ENCODE results near the gene GAGE1. TPM values are rescaled to one million over a fixed set of nuclear protein-coding genes. Genes with fewer than 3 reads are reported as not detected.
"Not testable (repeated sequence)": the region's sequence is repeated elsewhere in the genome, so short reads cannot be mapped to it uniquely, and the experiment has no call there.

The GAGE1 gene, protein sequence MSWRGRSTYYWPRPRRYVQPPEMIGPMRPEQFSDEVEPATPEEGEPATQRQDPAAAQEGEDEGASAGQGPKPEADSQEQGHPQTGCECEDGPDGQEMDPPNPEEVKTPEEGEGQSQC
- not detected in 2 replicates for total RNA-seq

DNA sequence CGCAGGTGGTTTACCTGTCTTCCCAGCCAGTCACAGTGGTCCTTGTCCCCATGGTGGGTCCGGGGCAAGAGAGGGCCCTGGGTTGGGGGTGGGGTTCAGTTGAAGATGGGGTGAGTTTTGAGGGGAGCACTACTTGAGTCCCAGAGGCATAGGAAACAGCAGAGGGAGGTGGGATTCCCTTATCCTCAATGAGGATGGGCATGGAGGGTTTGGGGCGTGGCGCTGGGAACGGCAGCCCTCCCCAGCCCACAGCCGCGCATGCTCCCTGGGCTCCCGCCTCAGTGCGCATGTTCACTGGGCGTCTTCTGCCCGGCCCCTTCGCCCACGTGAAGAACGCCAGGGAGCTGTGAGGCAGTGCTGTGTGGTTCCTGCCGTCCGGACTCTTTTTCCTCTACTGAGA, at the start of gene GAGE1:
Gene GAGE1 (plus strand): TSS at position 301 of the 400 bp plus-strand sequence. CDS start 1,155 bp downstream, outside the sequence.
- not testable (repeated sequence) for DNase-seq

GRCh38 chrX:49550989-49551388, 47.8 kb upstream of the GAGE1 start, which contains the start of gene GAGE12E:
Gene GAGE12E (plus strand): TSS chrX:49551289. CDS start chrX:49552444, 1,155 bp downstream.
- not testable (repeated sequence) for DNase-seq

DNA sequence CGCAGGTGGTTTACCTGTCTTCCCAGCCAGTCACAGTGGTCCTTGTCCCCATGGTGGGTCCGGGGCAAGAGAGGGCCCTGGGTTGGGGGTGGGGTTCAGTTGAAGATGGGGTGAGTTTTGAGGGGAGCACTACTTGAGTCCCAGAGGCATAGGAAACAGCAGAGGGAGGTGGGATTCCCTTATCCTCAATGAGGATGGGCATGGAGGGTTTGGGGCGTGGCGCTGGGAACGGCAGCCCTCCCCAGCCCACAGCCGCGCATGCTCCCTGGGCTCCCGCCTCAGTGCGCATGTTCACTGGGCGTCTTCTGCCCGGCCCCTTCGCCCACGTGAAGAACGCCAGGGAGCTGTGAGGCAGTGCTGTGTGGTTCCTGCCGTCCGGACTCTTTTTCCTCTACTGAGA, 38.3 kb upstream of the GAGE1 start, which contains the start of gene GAGE12F:
Gene GAGE12F (plus strand): TSS at position 301 of the 400 bp plus-strand sequence. CDS start 1,155 bp downstream, outside the sequence.
- not testable (repeated sequence) for DNase-seq

- not testable (repeated sequence) for DNase-seq
Measured at GRCh38 chrX:49568728-49569127, 30.1 kb upstream of the GAGE1 start.

DNA sequence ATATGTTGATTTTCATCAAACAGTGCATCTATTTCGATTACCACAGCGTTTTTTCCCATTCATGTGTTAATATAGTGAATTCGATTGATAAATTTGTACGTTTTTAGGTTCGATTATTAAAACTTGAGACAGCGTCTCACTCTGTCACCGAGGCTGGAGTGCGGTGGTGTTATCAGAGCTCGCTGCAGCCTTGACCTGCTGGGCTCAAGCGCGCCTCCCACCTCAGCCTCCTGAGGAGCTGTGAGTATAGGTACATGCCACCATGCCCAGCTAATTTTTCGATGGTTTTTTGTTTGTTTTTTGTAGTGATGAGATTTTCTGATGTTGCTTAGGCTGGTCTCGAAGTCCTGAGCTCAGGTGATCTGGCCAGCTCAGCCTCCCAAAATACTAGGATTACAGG, 29.7 kb upstream of the GAGE1 start:
- DNase-seq = not testable (repeated sequence)

- DNase-seq = not testable (repeated sequence)
Measured at GRCh38 chrX:49570100-49570499, 28.7 kb upstream of the GAGE1 start, which contains the start of gene GAGE12G. Gene GAGE12G (plus strand): TSS chrX:49570400. CDS start chrX:49571555, 1,155 bp downstream.

DNA sequence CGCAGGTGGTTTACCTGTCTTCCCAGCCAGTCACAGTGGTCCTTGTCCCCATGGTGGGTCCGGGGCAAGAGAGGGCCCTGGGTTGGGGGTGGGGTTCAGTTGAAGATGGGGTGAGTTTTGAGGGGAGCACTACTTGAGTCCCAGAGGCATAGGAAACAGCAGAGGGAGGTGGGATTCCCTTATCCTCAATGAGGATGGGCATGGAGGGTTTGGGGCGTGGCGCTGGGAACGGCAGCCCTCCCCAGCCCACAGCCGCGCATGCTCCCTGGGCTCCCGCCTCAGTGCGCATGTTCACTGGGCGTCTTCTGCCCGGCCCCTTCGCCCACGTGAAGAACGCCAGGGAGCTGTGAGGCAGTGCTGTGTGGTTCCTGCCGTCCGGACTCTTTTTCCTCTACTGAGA, 19.2 kb upstream of the GAGE1 start, which contains the start of gene GAGE12H:
Gene GAGE12H (plus strand): TSS at position 301 of the 400 bp plus-strand sequence. CDS start 1,155 bp downstream, outside the sequence.
- DNase-seq = not testable (repeated sequence)

DNA sequence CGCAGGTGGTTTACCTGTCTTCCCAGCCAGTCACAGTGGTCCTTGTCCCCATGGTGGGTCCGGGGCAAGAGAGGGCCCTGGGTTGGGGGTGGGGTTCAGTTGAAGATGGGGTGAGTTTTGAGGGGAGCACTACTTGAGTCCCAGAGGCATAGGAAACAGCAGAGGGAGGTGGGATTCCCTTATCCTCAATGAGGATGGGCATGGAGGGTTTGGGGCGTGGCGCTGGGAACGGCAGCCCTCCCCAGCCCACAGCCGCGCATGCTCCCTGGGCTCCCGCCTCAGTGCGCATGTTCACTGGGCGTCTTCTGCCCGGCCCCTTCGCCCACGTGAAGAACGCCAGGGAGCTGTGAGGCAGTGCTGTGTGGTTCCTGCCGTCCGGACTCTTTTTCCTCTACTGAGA, 9.6 kb upstream of the GAGE1 start, which contains the start of gene GAGE2A:
Gene GAGE2A (plus strand): TSS at position 301 of the 400 bp plus-strand sequence. CDS start 1,155 bp downstream, outside the sequence.
- DNase-seq = not testable (repeated sequence)

DNA sequence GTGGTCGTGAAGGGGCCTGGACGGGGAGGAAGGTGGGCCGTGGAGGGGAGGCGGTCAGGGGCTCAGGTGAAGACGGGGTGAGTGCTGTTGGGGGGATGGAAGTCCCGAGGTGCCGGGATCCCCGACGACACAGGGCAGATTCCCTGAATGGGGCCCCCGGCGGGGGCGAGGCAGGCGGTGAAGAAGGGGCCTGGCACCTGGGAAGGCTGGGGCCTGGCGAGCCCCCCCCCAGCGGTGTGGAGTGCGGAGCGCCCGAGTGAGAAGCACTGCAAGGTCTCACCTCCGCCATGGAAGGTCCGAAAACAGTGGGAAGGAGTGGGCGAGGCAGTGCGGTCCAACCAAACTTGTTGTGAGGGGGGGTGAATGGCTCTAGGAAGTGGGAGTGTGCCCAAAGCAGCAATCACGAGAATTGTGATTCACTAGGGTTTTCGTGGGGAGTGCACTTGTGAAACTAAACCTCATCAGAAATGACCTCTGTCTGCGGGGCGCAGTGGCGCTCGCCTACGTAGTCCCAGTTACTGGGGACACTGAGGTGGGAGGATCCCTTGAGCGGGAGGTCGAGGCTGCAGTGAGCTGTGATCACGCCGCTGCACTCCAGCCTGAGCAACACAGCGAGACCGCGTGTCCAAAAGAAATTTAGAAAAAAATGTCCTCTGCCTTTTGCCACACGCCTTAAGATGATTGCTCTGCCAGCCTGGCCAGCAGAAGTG, 8.9 kb upstream of the GAGE1 start:
- not testable (repeated sequence) for DNase-seq

DNA sequence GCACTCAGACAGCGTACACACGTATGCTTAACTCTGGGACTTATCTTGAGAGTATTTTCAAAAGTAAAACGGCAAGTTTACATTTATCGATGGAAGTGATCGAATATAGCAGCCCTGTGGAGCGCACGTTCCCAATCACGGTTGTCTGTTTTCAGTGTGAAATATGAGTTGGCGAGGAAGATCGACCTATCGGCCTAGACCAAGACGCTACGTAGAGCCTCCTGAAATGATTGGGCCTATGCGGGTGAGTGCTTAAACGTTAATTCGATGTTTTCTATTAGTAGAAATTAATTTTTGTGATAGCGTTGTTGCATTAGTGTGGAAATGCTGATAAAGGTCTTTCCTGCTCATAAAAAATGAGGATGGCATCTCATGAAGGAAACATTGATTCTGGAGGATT, 8.3 kb upstream of the GAGE1 start:
- not testable (repeated sequence) for DNase-seq

- peak; percentile 0 for DNase-seq
Measured at GRCh38 chrX:49610718-49611310, 12.0 kb downstream of the GAGE1 start.

- no peak for DNase-seq
Measured at GRCh38 chrX:49618574-49618973, 19.8 kb downstream of the GAGE1 start.

DNA sequence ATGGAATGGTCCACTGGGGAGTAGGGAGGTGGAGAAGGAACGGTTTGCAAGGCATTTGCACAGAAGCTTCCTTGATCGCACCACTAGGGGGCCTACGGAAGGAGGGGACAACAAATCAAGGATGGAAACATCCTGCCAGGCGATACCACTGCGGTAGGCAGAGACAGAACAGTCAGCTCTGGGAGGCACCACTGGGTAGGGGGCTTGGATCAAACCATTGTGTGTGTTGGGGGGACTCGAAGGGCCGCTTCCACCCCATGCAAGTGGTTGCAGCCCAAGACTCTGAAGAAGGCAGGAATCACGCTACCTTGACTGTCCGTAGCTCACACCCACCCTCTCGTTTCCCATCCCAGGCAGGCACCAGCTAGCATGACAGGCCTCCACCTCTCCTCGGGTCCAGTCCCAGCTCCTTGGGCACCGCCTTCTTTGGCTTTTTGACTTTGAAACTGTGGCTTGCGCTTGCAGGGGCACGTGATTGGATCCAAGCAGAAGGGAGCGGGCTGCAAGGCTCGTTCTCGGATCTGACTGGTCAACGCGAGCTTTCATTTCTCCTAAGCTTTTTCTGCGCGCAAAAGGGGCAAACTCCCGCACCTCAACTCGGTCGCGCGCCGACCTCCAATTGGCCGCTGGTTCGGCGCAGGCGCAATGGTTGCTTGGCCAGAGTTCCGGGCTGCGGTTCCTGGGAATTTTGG, 28.4 kb downstream of the GAGE1 start:
- DNase-seq = peak; percentile 28

- DNase-seq = no peak
Measured at GRCh38 chrX:49644991-49645637, 46.3 kb downstream of the GAGE1 start.

DNA sequence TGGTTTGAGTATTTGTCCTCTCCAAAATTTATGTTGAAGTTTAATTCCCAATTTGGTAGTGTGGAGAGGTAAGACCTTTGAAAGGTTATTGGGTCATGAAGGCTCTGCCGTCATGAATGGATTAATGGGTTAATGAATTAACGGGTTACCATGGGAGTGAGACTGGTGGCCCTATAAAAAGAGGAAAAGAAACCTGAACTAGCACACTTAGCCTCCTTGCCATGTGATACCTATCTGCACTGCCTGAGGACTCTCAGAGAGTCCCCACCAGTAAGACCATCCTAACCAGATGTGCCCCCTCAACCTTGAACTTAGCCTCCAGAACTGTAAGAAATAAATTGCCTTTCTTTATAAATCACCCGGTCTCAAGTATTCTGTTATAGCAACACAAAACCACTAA, 57.7 kb downstream of the GAGE1 start:
- DNase-seq = no peak

Other genes with a start within 250 kb of the GAGE1 start
- gene GAGE12C, start 66.8 kb upstream of the GAGE1 start, total RNA-seq = not detected in 2 replicates
- not detected in 2 replicates for gene GAGE12D, start 57.3 kb upstream of the GAGE1 start, total RNA-seq
- gene GAGE12E, start 47.7 kb upstream of the GAGE1 start, total RNA-seq = not detected in 2 replicates
- not detected in 2 replicates for gene GAGE12F, start 38.2 kb upstream of the GAGE1 start, total RNA-seq
- gene GAGE12G, start 28.6 kb upstream of the GAGE1 start, total RNA-seq = not detected in 2 replicates
- gene GAGE12H, start 19.1 kb upstream of the GAGE1 start, total RNA-seq = not detected in 2 replicates
- gene GAGE2A, start 9.5 kb upstream of the GAGE1 start, total RNA-seq = not detected in 2 replicates
- not detected in 2 replicates for gene PAGE1, start 97.0 kb downstream of the GAGE1 start, total RNA-seq
- not detected in 2 replicates for gene PAGE4, start 230.3 kb downstream of the GAGE1 start, total RNA-seq